Measurements from ENCODE around the gene SLC38A10. TPM values are rescaled to one million over a fixed set of nuclear protein-coding genes. Genes with fewer than 3 reads are reported as not detected.

SLC38A10 gene
- total RNA-seq, 6 donors from 2014 or later: 90.6 to 208 (median 110) TPM

DNA sequence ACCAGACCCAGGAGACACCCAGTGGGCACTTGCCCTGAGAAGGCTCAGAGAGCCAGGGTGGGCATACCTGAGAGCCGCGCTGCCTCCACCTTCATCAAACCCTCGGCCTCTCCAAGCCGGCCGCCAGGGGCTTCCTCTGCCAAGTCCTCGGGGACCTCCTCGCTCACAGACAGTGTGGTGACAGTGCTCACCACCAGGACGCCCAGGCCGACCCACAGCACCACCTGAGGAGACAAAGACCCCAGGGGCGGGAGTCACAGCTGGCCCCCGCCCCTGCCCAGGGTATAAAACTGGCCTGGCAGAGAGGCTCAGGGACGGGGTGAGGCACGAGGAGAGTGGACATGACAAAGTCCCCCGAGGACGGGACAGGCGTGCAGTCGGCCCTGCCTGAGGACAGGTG lies 34.9 kb downstream of the SLC38A10 start:
- H3K4me1 ChIP-seq: peaks cover 5 to 15% (median 11%) of the 10 kb centered on the region in 4 donors
- 95% methylated on average over 15 to 17 of the region's 17 CpGs for WGBS, 2 donors
- H3K27ac ChIP-seq: no peak overlapping the region
- no peak overlapping the region for H3K4me3 ChIP-seq
- peaks cover 32 to 84% (median 75%) of the 10 kb centered on the region in 4 donors for H3K36me3 ChIP-seq
- no peaks in the 10 kb centered on the region for H3K27me3 ChIP-seq
- no peaks in the 10 kb centered on the region for H3K9me3 ChIP-seq
- no peak for TF ChIP-seq EP300 (IDR thresholded peaks at IDR 0.05)
- TF ChIP-seq POLR2AphosphoS5 (IDR thresholded peaks at IDR 0.05): no peak
- TF ChIP-seq, protein P1, sequence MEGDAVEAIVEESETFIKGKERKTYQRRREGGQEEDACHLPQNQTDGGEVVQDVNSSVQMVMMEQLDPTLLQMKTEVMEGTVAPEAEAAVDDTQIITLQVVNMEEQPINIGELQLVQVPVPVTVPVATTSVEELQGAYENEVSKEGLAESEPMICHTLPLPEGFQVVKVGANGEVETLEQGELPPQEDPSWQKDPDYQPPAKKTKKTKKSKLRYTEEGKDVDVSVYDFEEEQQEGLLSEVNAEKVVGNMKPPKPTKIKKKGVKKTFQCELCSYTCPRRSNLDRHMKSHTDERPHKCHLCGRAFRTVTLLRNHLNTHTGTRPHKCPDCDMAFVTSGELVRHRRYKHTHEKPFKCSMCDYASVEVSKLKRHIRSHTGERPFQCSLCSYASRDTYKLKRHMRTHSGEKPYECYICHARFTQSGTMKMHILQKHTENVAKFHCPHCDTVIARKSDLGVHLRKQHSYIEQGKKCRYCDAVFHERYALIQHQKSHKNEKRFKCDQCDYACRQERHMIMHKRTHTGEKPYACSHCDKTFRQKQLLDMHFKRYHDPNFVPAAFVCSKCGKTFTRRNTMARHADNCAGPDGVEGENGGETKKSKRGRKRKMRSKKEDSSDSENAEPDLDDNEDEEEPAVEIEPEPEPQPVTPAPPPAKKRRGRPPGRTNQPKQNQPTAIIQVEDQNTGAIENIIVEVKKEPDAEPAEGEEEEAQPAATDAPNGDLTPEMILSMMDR (IDR thresholded peaks at IDR 0.05): no peak
- no peak for TF ChIP-seq POLR2A (IDR thresholded peaks at IDR 0.05)
- peak in 1 of 2 donors; percentile 53 for DNase-seq
- no peak for ATAC-seq (ENCODE audit: low FRiP score in 2 of 2)

DNA sequence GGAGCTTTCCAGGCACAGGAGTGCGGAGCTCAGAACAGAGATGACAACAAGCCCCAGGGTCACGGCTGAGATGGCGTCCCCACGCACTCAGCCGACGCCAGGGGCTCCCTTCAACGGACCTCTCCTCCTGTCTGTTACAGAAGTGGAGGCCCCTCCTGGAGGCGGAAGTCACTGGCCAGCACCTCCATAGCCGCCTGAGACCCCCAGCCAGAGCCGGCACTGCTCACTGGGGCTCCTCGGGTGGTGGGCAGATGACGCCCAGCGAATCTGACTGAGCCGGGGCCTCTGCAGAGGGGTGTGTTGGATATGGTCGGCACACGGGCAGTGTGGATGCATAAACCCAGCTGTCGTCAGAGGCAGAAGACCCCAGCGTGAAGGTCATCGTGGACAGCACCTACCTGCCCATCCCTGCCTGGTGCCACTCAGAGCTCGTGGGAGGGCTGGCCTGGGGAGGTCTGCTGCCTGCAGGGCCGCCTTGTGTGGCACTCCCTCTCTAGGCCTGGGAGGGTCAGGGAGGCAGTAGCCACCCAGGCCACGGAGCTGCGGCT lies 36.0 kb downstream of the SLC38A10 start:
- Histone ChIP-seq H3K36me3 (peaks cover 26 to 74% (median 64%) of the 10 kb centered on the region in 4 donors), H3K27me3 (no peaks in the 10 kb centered on the region), H3K4me1 (peaks cover 12 to 24% (median 19%) of the 10 kb centered on the region in 4 donors), H3K4me3 (no peak overlapping the region), H3K27ac (no peak overlapping the region), H3K9me3 (no peaks in the 10 kb centered on the region)
- ATAC-seq (ENCODE audit: low FRiP score in 2 of 2) (no peak), DNase-seq (peak in 1 of 2 donors; percentile 54)
- WGBS, 2 donors: 91 to 100% methylated on average over 2 to 22 of the region's 23 CpGs
- TF ChIP-seq, protein P1 (IDR thresholded peaks at IDR 0.05): no peak
- TF ChIP-seq POLR2A (IDR thresholded peaks at IDR 0.05): no peak
- no peak for TF ChIP-seq EP300 (IDR thresholded peaks at IDR 0.05)
- no peak for TF ChIP-seq POLR2AphosphoS5 (IDR thresholded peaks at IDR 0.05)

GRCh38 chr17:81258292-81258691 lies 36.8 kb downstream of the SLC38A10 start:
- Histone ChIP-seq H3K36me3 (peaks cover 19 to 65% (median 56%) of the 10 kb centered on the region in 4 donors), H3K9me3 (no peaks in the 10 kb centered on the region), H3K4me3 (no peak overlapping the region), H3K27ac (no peak overlapping the region), H3K27me3 (no peaks in the 10 kb centered on the region), H3K4me1 (peaks cover 12 to 24% (median 19%) of the 10 kb centered on the region in 4 donors)
- TF ChIP-seq POLR2AphosphoS5 (IDR thresholded peaks at IDR 0.05): no peak
- TF ChIP-seq, protein P1 (IDR thresholded peaks at IDR 0.05): no peak
- no peak for TF ChIP-seq EP300 (IDR thresholded peaks at IDR 0.05)
- peak in 1 of 2 donors; percentile 74 for DNase-seq
- WGBS, 2 donors: 79 to 100% methylated on average over 3 to 13 of the region's 20 CpGs
- ATAC-seq (ENCODE audit: low FRiP score in 2 of 2): no peak

- Histone ChIP-seq H3K4me3 (no peak overlapping the region), H3K9me3 (no peaks in the 10 kb centered on the region), H3K27me3 (no peaks in the 10 kb centered on the region), H3K27ac (no peak overlapping the region), H3K4me1 (peaks cover 12 to 24% (median 19%) of the 10 kb centered on the region in 4 donors), H3K36me3 (peaks cover 19 to 61% (median 54%) of the 10 kb centered on the region in 4 donors)
- WGBS, 2 donors: 94 to 97% methylated on average over 13 to 19 of the region's 19 CpGs
- TF ChIP-seq POLR2A (IDR thresholded peaks at IDR 0.05) (no peak), EP300 (IDR thresholded peaks at IDR 0.05) (no peak), POLR2AphosphoS5 (IDR thresholded peaks at IDR 0.05) (no peak)
- TF ChIP-seq, protein P1 (IDR thresholded peaks at IDR 0.05): no peak
- ATAC-seq (ENCODE audit: low FRiP score in 2 of 2) (no peak), DNase-seq (peak in 1 of 2 donors; percentile 65)
Measured at GRCh38 chr17:81257533-81257932, 37.6 kb downstream of the SLC38A10 start.

- H3K27ac ChIP-seq: peak overlapping the region in 1 of 4 donors; percentile 77
- H3K27me3 ChIP-seq: no peaks in the 10 kb centered on the region
Measured at GRCh38 chr17:81256616-81257015, 38.5 kb downstream of the SLC38A10 start.

More at GRCh38 chr17:81256616-81257015, 38.5 kb downstream of the SLC38A10 start:
- no peak overlapping the region for H3K4me3 ChIP-seq
- TF ChIP-seq POLR2AphosphoS5 (IDR thresholded peaks at IDR 0.05) (no peak), EP300 (IDR thresholded peaks at IDR 0.05) (no peak)
- TF ChIP-seq, protein P1 (IDR thresholded peaks at IDR 0.05): no peak
- ATAC-seq (ENCODE audit: low FRiP score in 2 of 2): peak in 1 of 2 donors; percentile 67
- 84 to 86% methylated on average over 11 to 12 of the region's 12 CpGs for WGBS, 2 donors
- peaks cover 27 to 61% (median 54%) of the 10 kb centered on the region in 4 donors for H3K36me3 ChIP-seq
- H3K9me3 ChIP-seq: no peaks in the 10 kb centered on the region
- peak in 1 of 2 donors; percentile 56 for DNase-seq
- peaks cover 12 to 24% (median 19%) of the 10 kb centered on the region in 4 donors for H3K4me1 ChIP-seq
